ENCODE data around the gene SCMH1. TPM values are rescaled to one million over a fixed set of nuclear protein-coding genes. Genes with fewer than 3 reads are reported as not detected.

Gene SCMH1
- total RNA-seq, 1 donor from 2014 or later: 18.4 TPM

DNA sequence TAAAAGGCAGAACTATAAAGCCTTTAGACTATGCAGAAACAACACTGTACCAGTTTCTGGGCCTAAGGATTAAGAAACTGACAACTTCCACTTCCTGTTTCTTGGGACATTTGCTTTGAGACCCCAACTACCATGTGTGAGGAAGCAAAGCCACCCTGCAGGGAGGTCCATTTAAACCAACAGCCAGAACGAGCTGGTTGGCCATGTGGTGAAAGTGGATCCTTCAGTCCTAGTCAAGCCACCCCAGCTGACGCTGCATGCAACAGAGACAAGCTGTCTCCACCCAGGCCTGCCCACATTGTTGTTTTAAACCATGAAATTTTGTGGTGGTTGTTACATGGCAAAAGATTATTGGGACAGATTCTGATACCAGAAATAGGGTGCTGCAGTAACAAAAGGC lies 188.8 kb downstream of the SCMH1 start:
- Histone ChIP-seq H3K79me2 (ENCODE audit: insufficient read depth, low read length) (no peaks in the 10 kb centered on the region), H3K27me3 (ENCODE audit: insufficient read depth, low read length) (no peaks in the 10 kb centered on the region), H3K27ac (ENCODE audit: low read depth, low read length) (no peak overlapping the region), H4K20me1 (ENCODE audit: insufficient read depth, low read length) (no peaks in the 10 kb centered on the region), H3K9ac (ENCODE audit: low read length) (no peak overlapping the region), H3K4me3 (ENCODE audit: insufficient read depth, low read depth, low read length) (no peak overlapping the region), H2AFZ (ENCODE audit: low read depth, low read length) (no peak overlapping the region), H3K36me3 (ENCODE audit: insufficient read depth, low read length) (peaks cover 5% of the 10 kb centered on the region), H3K4me1 (ENCODE audit: insufficient read depth, low read length) (no peaks in the 10 kb centered on the region), H3K4me2 (ENCODE audit: low read length) (no peak overlapping the region), H3K9me3 (ENCODE audit: insufficient read depth, low read depth, low read length) (no peaks in the 10 kb centered on the region)
- Mint-ChIP-seq H3K4me1 (ENCODE audit: low read depth, unreplicated experiment) (no peaks in the 10 kb centered on the region), H3K9me3 (ENCODE audit: unreplicated experiment) (no peaks in the 10 kb centered on the region), H3K27me3 (ENCODE audit: low read depth, unreplicated experiment) (no peaks in the 10 kb centered on the region), H3K4me3 (ENCODE audit: unreplicated experiment) (no peak overlapping the region), H3K27ac (ENCODE audit: unreplicated experiment) (no peak overlapping the region), H3K36me3 (ENCODE audit: low read depth, unreplicated experiment) (peaks cover 19% of the 10 kb centered on the region)
- DNase-seq (ENCODE audit: low read depth) (no peak), FAIRE-seq (no peak)
- TF ChIP-seq EZH2 (IDR thresholded peaks at IDR 0.05; ENCODE audit: insufficient read depth, low read length): no peak
- TF ChIP-seq, protein P1, sequence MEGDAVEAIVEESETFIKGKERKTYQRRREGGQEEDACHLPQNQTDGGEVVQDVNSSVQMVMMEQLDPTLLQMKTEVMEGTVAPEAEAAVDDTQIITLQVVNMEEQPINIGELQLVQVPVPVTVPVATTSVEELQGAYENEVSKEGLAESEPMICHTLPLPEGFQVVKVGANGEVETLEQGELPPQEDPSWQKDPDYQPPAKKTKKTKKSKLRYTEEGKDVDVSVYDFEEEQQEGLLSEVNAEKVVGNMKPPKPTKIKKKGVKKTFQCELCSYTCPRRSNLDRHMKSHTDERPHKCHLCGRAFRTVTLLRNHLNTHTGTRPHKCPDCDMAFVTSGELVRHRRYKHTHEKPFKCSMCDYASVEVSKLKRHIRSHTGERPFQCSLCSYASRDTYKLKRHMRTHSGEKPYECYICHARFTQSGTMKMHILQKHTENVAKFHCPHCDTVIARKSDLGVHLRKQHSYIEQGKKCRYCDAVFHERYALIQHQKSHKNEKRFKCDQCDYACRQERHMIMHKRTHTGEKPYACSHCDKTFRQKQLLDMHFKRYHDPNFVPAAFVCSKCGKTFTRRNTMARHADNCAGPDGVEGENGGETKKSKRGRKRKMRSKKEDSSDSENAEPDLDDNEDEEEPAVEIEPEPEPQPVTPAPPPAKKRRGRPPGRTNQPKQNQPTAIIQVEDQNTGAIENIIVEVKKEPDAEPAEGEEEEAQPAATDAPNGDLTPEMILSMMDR (IDR thresholded peaks at IDR 0.05; ENCODE audit: insufficient read depth, low read depth, low read length): no peak

DNA sequence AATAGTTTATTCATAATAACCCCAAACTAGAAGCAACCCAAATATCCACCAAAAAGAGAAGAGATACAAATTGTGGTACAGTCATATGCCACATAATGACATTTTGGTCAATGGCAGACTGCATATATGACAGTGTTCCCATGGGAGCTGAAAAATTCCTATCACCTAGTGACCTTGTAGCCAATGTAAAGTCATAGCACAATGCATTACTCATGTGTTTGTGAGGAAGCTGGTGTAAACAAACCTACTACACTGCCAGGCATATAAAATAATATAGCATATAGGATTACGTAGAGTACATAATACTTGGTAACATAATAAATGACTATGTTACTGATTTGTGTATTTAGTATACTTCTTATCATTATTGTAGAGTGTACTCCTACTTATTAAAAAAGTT lies 191.1 kb downstream of the SCMH1 start:
- Histone ChIP-seq H3K79me2 (ENCODE audit: insufficient read depth, low read length) (no peaks in the 10 kb centered on the region), H3K4me3 (ENCODE audit: insufficient read depth, low read depth, low read length) (no peak overlapping the region), H3K4me2 (ENCODE audit: low read length) (no peak overlapping the region), H3K9ac (ENCODE audit: low read length) (no peak overlapping the region), H3K4me1 (ENCODE audit: insufficient read depth, low read length) (no peaks in the 10 kb centered on the region), H3K27me3 (ENCODE audit: insufficient read depth, low read length) (no peaks in the 10 kb centered on the region), H3K36me3 (ENCODE audit: insufficient read depth, low read length) (peaks cover 10% of the 10 kb centered on the region), H3K9me3 (ENCODE audit: insufficient read depth, low read depth, low read length) (no peaks in the 10 kb centered on the region), H3K27ac (ENCODE audit: low read depth, low read length) (no peak overlapping the region), H2AFZ (ENCODE audit: low read depth, low read length) (no peak overlapping the region), H4K20me1 (ENCODE audit: insufficient read depth, low read length) (no peaks in the 10 kb centered on the region)
- Mint-ChIP-seq H3K27ac (ENCODE audit: unreplicated experiment) (no peak overlapping the region), H3K9me3 (ENCODE audit: unreplicated experiment) (no peaks in the 10 kb centered on the region), H3K4me1 (ENCODE audit: low read depth, unreplicated experiment) (peaks cover 1% of the 10 kb centered on the region), H3K4me3 (ENCODE audit: unreplicated experiment) (no peak overlapping the region), H3K27me3 (ENCODE audit: low read depth, unreplicated experiment) (no peaks in the 10 kb centered on the region), H3K36me3 (ENCODE audit: low read depth, unreplicated experiment) (peaks cover 26% of the 10 kb centered on the region)
- FAIRE-seq (no peak), DNase-seq (ENCODE audit: low read depth) (no peak)
- TF ChIP-seq, protein P1 (IDR thresholded peaks at IDR 0.05; ENCODE audit: insufficient read depth, low read depth, low read length): no peak
- TF ChIP-seq EZH2 (IDR thresholded peaks at IDR 0.05; ENCODE audit: insufficient read depth, low read length): no peak

DNA sequence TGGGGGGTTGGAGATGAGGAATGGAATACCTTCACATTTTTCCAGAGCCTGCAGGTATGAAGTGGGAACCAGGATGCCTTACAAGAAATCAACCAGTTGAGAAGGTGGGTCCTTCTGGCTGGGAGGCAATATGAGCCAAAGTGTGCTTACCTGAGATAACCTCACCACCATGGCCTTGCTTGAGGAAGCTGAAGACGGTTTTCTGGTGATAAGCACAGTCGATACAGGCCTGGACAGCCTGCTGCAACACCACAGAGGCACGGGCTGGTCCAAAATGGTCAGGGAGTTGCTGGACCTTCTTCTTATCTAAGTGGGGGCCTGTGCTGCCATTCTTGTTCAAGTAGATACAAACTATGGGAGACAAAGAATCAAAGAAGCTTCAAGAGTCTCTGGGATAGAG lies 193.6 kb downstream of the SCMH1 start:
- FAIRE-seq: no peak

More for the DNA sequence above, 193.6 kb downstream of the SCMH1 start:
- no peak overlapping the region for H3K4me3 Mint-ChIP-seq (ENCODE audit: unreplicated experiment)
- peaks cover 6% of the 10 kb centered on the region for H3K4me1 ChIP-seq (ENCODE audit: insufficient read depth, low read length)
- no peaks in the 10 kb centered on the region for H4K20me1 ChIP-seq (ENCODE audit: insufficient read depth, low read length)
- DNase-seq (ENCODE audit: low read depth): no peak
- no peaks in the 10 kb centered on the region for H3K9me3 Mint-ChIP-seq (ENCODE audit: unreplicated experiment)
- peaks cover 8% of the 10 kb centered on the region for H3K36me3 ChIP-seq (ENCODE audit: insufficient read depth, low read length)
- peaks cover 7% of the 10 kb centered on the region for H3K4me1 Mint-ChIP-seq (ENCODE audit: low read depth, unreplicated experiment)
- no peak overlapping the region for H3K4me3 ChIP-seq (ENCODE audit: insufficient read depth, low read depth, low read length)
- no peak overlapping the region for H3K27ac Mint-ChIP-seq (ENCODE audit: unreplicated experiment)
- no peaks in the 10 kb centered on the region for H3K27me3 Mint-ChIP-seq (ENCODE audit: low read depth, unreplicated experiment)
- no peak overlapping the region for H3K9ac ChIP-seq (ENCODE audit: low read length)
- no peaks in the 10 kb centered on the region for H3K27me3 ChIP-seq (ENCODE audit: insufficient read depth, low read length)
- no peak for TF ChIP-seq EZH2 (IDR thresholded peaks at IDR 0.05; ENCODE audit: insufficient read depth, low read length)
- TF ChIP-seq, protein P1 (IDR thresholded peaks at IDR 0.05; ENCODE audit: insufficient read depth, low read depth, low read length): no peak
- no peak overlapping the region for H2AFZ ChIP-seq (ENCODE audit: low read depth, low read length)
- peaks cover 26% of the 10 kb centered on the region for H3K36me3 Mint-ChIP-seq (ENCODE audit: low read depth, unreplicated experiment)
- no peak overlapping the region for H3K27ac ChIP-seq (ENCODE audit: low read depth, low read length)
- no peaks in the 10 kb centered on the region for H3K9me3 ChIP-seq (ENCODE audit: insufficient read depth, low read depth, low read length)
- H3K79me2 ChIP-seq (ENCODE audit: insufficient read depth, low read length): no peaks in the 10 kb centered on the region
- H3K4me2 ChIP-seq (ENCODE audit: low read length): no peak overlapping the region
